Motor neuron (in vitro differentiated cells): ENCODE measurements around the gene LSM14A. TPM values are rescaled to one million over a fixed set of nuclear protein-coding genes. Genes with fewer than 3 reads are reported as not detected.

Experiments
- ATAC-seq, 8 experiments: fragments of 200-7000 bp; cut with Tn5 transposase; replicated peaks in 6 of 8; 2 replicates each; pipeline ENCODE4 v1.8.0; 2021; ENCODE audit warnings: mild to moderate bottlenecking in 8 of 8, moderate library complexity in 8 of 8
- H3K27ac ChIP-seq, 2 donors: fragments of 250-450 bp; sonication (Bioruptor Pico); 2 replicates each; pipeline ENCODE4 v1.9.0; 2021; ENCODE audit warnings: antibody characterized with exemption in 2 of 2, mild to moderate bottlenecking in 2 of 2, moderate library complexity in 1 of 2
- H3K4me1 ChIP-seq, 2 donors: fragments of 250-450 bp; sonication (Bioruptor Pico); replicated peaks in 1 of 2; 2 replicates each; pipeline ENCODE4 v1.6.1; 2021; ENCODE audit warnings: antibody characterized with exemption in 2 of 2, mild to moderate bottlenecking in 2 of 2, moderate library complexity in 1 of 2
- H3K4me3 ChIP-seq, 5 donors: fragments of 250-450 bp; sonication (Bioruptor Pico); 2 replicates each; pipeline ENCODE4 v1.9.0; 2021; ENCODE audit warnings: antibody characterized with exemption in 5 of 5, mild to moderate bottlenecking in 5 of 5, moderate library complexity in 4 of 5
- WGBS, 10 experiments: fragments of 450-650 bp; shearing (Covaris generic); methylation state at CpG; one replicate each; pipeline ENCODE4 v1.0.0; 2022; 5-methylcytosine and 5-hydroxymethylcytosine counted together
- in situ Hi-C, 9 experiments: fragments of 400-800 bp; cut with MboI; loops; one replicate each; pipeline ENCODE4 v1.15.0; 2021; ENCODE audit warnings: low sequenced_read_pairs in 9 of 9, low pct_unique_long_range_greater_than_20kb in 2 of 9; ENCODE audit not compliant: unreplicated experiment in 9 of 9
- total RNA-seq, 8 experiments: library from RNA; unstranded; fragments of 300-600 nt; gene quantifications; 2 replicates each; pipeline versions ENCODE4 v1.2.3 to v1.2.4, GENCODE V29; 2022

Gene LSM14A
- total RNA-seq, 8 experiments from 2014 or later, result 46.7 to 108 (median 76.7) TPM

DNA sequence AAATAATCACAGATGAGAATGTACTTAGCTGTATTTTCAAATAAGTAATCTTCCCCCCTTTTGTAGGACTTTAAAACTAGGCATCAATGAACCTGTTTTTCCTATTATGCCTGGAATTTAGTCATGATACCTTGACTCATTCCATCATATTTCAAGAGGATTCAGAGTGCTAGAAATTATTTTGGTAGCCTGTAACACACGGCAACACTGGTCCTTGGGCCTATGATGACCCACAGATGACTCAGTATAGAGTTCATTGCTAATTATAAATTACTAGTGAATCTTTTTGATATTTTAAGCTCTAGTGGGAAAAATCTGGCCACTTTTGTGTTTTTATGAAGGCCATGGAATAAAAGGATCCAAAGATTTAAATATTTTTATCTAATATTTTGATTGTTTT is 56.0 kb downstream of the LSM14A start:
- ATAC-seq, result peak in 1 of 8 experiments; percentile 22
- Histone ChIP-seq H3K4me3 (no peak overlapping the region), H3K4me1 (no peaks in the 10 kb centered on the region), H3K27ac (no peak overlapping the region)
- in situ Hi-C loops, result loop anchor here in 1 of 9 experiments (25.0 kb wide), 1 partner anchor 109 kb away; no protein-coding TSS in a partner anchor
- 0 to 100% (median 78%) methylated on average over 1 of the region's 1 CpG; no CpG with 5 or more reads in 4 of the 10 experiments for WGBS, 10 experiments

DNA sequence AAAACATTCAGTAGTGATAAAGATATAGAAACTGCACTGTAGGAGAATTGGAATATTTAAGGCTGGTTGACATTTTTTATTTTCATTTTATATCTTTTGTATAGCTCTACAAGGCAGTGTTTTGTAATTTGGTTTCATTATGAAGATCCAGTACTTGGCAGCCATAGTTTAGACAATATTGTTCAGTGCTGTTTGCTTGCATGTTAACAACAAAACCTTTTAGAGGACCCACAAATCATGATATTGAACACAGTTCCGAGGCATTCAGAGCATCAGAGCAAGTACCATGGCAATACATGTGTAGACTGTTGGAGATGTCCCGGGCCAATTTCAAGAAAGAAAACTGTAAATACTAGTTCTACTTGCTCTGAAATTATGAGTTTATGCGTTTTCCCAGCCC is 56.5 kb downstream of the LSM14A start:
- no peaks in the 10 kb centered on the region for H3K4me1 ChIP-seq
- in situ Hi-C loops, result loop anchor here in 1 of 9 experiments (25.0 kb wide), 1 partner anchor 109 kb away; no protein-coding TSS in a partner anchor
- 48 to 100% (median 92%) methylated on average over 1 to 3 of the region's 3 CpGs; no CpG with 5 or more reads in 1 of the 10 experiments for WGBS, 10 experiments
- H3K27ac ChIP-seq, result no peak overlapping the region
- no peak overlapping the region for H3K4me3 ChIP-seq
- ATAC-seq, result no peak

- Histone ChIP-seq H3K27ac (no peak overlapping the region), H3K4me1 (no peaks in the 10 kb centered on the region), H3K4me3 (no peak overlapping the region)
- no peak for ATAC-seq
- in situ Hi-C loops, result loop anchor here in 1 of 9 experiments (25.0 kb wide), 1 partner anchor 108 kb away; no protein-coding TSS in a partner anchor
- 70 to 100% (median 100%) methylated on average over 1 to 2 of the region's 4 CpGs; no CpG with 5 or more reads in 4 of the 10 experiments for WGBS, 10 experiments
These were observed 57.4 kb downstream of the LSM14A start for GRCh38 chr19:34229721-34230120.

- in situ Hi-C loops, result loop anchor here in 1 of 9 experiments (25.0 kb wide), 1 partner anchor 106 kb away; no protein-coding TSS in a partner anchor
- Histone ChIP-seq H3K4me3 (no peak overlapping the region), H3K4me1 (no peaks in the 10 kb centered on the region), H3K27ac (no peak overlapping the region)
- ATAC-seq, result peak in 4 of 8 experiments; percentile 21 to 63 (median 44)
- 49 to 100% (median 100%) methylated on average over 1 to 4 of the region's 10 CpGs; no CpG with 5 or more reads in 7 of the 10 experiments for WGBS, 10 experiments
These were observed 58.5 kb downstream of the LSM14A start for GRCh38 chr19:34230820-34231219.

DNA sequence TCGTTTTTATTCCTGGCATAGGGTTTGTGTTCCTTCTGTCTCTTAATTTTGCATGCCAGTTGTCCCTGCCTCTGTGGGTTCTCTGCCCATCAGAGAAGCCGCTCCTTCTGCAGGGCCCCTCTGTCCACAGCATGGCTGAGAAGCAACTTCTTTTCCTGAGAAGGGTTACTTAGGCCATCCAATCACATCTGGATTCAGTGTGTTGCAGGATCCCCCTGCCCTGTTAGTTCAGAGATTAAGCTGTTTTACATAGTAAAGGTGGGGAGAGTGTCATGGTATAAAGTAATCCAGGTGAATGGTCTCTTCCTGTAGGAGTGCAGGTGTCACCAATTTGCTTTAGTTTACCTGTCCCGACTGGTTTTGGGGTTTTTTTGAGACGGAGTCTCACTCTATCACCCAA is 59.1 kb downstream of the LSM14A start:
- 67 to 100% (median 93%) methylated on average over 1 to 3 of the region's 4 CpGs; no CpG with 5 or more reads in 3 of the 10 experiments for WGBS, 10 experiments
- H3K4me3 ChIP-seq, result no peak overlapping the region
- in situ Hi-C loops, result loop anchor here in 1 of 9 experiments (25.0 kb wide), 1 partner anchor 106 kb away; no protein-coding TSS in a partner anchor
- no peak overlapping the region for H3K27ac ChIP-seq
- ATAC-seq, result no peak
- H3K4me1 ChIP-seq, result no peaks in the 10 kb centered on the region

DNA sequence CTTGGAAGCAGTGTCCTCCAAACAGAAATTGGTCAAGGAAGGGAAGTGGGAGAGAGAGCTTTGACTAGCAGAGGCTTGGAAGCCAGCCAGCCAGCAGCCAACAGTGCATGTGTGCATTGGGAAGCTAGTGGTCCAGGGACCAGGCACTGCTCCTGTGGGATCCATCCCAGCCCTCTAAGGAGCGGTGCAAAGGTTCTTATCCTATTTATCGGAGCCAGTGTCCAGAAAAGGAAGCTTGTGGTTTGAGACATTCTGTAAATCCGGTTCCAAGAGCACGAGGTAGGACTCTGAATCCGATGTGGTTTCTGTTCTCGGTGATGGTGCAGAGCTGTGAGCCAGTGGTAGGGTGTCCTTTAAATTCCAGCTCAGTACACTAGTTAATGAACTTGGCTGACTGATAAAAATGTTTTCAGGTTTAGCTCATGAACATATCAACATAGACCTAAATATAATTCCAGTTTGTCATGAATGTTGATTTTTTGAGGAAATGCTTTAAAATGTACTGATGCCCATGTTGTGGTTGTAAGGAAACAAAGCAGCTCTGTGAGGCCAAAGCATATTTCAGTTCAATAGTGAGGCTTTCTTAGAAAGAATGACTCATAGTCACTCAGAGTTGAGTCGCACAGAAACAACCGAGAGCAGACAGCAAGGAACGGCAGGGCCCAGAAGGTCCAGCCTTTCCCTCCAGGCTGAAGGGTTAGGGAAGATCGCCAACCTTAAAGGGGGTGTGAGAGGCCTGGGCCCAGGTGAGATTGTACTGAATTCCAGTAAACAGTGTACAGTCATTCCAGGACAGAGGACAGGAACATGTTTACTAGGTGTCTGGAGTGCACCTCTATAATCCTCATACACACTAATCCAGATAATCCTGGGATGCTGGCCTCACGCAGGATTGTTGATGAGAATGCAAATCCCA is 60.5 kb downstream of the LSM14A start:
- Histone ChIP-seq H3K4me1 (no peaks in the 10 kb centered on the region), H3K4me3 (no peak overlapping the region), H3K27ac (no peak overlapping the region)
- ATAC-seq, result peak; percentile 50 to 93 (median 88)
- in situ Hi-C loops, result loop anchor here in 1 of 9 experiments (25.0 kb wide), 1 partner anchor 104 kb away; no protein-coding TSS in a partner anchor
- WGBS, 10 experiments, result 0 to 93% (median 65%) methylated on average over 1 to 10 of the region's 11 CpGs

DNA sequence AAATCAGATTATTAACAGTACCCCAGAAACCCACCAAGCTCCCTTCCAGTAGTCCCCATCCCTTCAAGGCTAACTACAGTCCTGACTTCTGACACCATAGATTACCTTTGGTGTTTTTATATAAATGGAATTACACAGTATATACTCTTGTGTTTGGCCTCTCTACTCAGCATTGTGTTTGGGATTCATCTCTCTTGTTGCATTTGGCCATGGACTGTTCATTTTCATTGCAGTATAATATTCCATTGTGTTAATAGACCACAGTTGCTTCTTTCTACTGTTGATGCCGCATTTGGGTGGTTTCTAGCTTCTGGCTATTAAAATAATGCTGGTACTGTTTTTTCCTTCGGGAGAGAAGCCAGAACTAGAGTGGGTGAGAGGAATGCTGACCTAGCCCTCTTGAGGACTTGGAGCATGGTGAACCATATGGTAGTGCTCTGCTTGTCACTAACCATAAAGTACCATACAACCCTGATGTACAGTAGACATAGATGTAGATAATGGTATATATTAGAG is 63.2 kb downstream of the LSM14A start:
- H3K4me1 ChIP-seq, result no peaks in the 10 kb centered on the region
- ATAC-seq, result no peak
- H3K27ac ChIP-seq, result no peak overlapping the region
- H3K4me3 ChIP-seq, result no peak overlapping the region
- WGBS, 10 experiments, result 25 to 100% (median 92%) methylated on average over 1 to 2 of the region's 2 CpGs; no CpG with 5 or more reads in 2 of the 10 experiments
- in situ Hi-C loops, result loop anchor here in 1 of 9 experiments (25.0 kb wide), 1 partner anchor 102 kb away; no protein-coding TSS in a partner anchor

DNA sequence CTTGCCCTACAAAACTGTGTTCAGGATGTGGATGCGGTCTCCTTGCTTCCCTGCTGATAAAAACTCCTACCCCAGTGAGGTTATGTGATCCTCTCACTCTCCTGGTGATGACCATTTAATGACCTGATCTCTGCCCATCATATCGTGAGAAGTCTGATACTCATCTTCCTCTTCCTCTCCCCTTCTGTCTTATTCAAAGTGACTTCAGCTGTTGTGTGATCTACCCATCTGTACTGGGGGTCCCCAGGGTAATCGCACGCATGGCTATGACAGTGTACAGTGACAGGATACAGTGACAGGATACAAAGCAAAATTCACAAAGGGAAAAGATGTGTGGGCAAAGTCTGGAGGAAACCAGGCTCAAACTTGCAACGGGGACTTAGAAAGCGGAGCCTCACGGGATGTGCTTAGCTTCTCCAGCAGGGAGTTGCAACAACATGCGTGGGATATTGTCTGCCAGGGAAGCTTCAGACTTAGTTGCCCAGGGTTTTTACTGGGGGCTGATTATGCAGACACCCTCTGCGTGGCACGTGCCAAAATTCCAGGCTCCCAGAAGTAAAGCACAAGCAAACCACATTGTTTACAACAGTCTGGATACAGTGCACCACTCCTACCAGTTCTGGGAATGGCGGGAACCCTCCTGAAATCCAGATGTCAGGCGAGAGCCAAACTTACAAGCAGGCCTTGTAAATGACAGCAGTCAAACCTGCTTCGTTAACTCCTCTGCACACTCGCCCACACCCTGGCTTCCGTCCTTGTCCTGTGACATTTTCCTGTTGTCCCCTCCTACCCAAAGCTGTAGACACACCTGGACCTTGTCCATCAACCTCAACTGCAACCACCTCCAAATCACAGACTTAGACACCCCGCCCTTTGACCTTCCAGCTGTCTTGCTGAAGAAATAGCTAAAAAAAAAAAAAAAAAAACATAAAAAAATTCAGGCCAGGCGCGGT is 64.0 kb downstream of the LSM14A start:
- Histone ChIP-seq H3K4me3 (no peak overlapping the region), H3K27ac (no peak overlapping the region), H3K4me1 (no peaks in the 10 kb centered on the region)
- 26 to 95% (median 82%) methylated on average over 6 to 13 of the region's 18 CpGs; no CpG with 5 or more reads in 2 of the 10 experiments for WGBS, 10 experiments
- in situ Hi-C loops, result loop anchor here in 1 of 9 experiments (25.0 kb wide), 1 partner anchor 101 kb away; no protein-coding TSS in a partner anchor
- ATAC-seq, result peak in 2 of 8 experiments; percentile 39 to 70

DNA sequence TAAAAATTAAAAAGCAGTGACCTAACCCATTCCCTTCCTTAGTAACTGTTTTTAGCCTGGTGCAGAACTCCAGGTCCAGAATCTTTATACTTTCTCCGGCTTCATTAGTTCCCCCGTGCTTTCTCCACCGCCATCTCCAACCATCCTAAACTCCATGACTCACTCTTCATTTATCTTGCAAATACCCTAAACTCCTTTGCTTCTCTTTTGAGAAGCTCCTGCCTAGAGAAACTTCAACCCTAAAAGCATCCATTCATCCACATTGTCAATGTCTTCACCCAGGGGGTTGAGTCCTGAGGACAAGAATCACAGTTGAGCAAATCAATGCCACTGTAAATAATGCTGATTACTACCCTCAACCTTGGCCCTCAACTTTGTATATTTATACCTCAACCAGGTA is 65.0 kb downstream of the LSM14A start:
- 20 to 100% (median 75%) methylated on average over 1 to 3 of the region's 3 CpGs for WGBS, 10 experiments
- no peak for ATAC-seq

DNA sequence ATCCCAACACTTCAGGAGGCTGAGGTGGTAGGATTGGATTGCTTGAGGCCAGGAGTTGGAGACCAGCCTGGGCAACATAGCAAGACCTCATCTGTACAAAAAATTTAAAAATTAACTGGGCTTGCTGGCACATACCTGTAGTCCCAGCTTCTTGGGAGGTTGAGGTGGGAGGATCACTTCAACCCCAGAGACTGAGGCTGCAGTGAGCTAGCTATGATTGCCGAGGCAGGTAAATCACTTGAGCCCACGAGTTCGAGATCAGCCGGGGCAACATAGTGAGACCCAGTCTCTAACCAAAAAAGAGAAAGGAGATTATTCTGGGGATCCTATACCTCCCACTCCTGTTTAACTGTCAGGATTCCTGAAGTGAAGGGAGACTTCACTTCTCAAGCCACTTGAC is 65.6 kb downstream of the LSM14A start:
- 92 to 100% (median 94%) methylated on average over 2 to 4 of the region's 4 CpGs; no CpG with 5 or more reads in 6 of the 10 experiments for WGBS, 10 experiments
- in situ Hi-C loops, result loop anchor here in 1 of 9 experiments (25.0 kb wide), 1 partner anchor 99 kb away; no protein-coding TSS in a partner anchor
- Histone ChIP-seq H3K27ac (no peak overlapping the region), H3K4me3 (no peak overlapping the region), H3K4me1 (no peaks in the 10 kb centered on the region)
- no peak for ATAC-seq

More for the DNA sequence above, 65.0 kb downstream of the LSM14A start:
- Histone ChIP-seq H3K27ac (no peak overlapping the region), H3K4me3 (no peak overlapping the region), H3K4me1 (no peaks in the 10 kb centered on the region)
- in situ Hi-C loops, result loop anchor here in 1 of 9 experiments (25.0 kb wide), 1 partner anchor 100 kb away; no protein-coding TSS in a partner anchor

DNA sequence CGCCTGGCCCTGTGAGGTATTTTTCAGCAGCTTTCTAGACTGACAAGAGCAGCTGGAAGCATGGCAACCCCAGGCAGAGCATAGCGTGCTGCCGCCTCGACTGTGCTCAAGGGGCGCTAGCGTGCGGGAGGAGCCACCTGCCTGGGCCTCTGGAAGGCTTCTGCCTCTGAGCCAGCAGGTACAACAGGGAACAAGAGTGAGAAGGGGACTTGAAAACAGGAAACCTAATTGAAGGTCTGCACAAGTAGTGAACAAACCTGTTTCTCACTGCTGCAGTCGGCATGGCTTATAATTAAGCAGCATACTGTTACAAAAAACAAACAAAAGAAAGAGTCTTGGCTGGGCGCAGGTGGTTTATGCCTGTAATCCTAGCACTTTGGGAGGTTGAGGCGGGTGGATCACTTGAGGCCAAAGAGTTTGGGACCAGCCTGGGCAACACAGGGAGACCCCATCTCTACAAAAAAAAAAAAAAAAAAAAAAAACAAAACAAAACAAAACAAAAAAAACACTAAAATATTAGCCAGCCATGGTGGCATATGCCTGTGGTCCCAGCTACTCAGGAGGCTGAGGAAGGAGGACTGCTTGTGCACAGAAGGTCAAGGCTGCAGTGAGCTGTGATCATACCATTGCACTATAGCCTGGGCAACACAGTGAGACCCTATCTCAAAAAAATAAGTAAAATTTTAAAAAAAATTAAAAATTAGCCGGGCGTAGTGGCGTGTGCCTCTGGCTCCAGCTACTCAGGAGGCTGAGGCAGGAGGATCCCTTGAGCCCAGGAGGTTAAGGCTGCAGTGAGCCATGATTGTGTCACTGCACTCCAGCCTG is 69.4 kb downstream of the LSM14A start:
- 63 to 100% (median 87%) methylated on average over 3 to 10 of the region's 13 CpGs for WGBS, 10 experiments
- no peak for ATAC-seq
- no peak overlapping the region for H3K27ac ChIP-seq
- in situ Hi-C loops, result loop anchor here in 1 of 9 experiments (25.0 kb wide), 1 partner anchor 96 kb away; no protein-coding TSS in a partner anchor
- H3K4me3 ChIP-seq, result no peak overlapping the region
- H3K4me1 ChIP-seq, result no peaks in the 10 kb centered on the region
